HepG2 (cell line): ENCODE results near the gene MGAT4D. TPM values are rescaled to one million over a fixed set of nuclear protein-coding genes. Genes with fewer than 3 reads are reported as not detected.

Experiments
- AKNA ChIP-seq: sonication (generic); formaldehyde crosslinking; IDR thresholded peaks from 2 replicates; pipeline ENCODE4 v1.4.0; 2020; ENCODE audit warnings: missing genetic modification reagents, borderline replicate concordance
- ARID2 ChIP-seq: sonication (generic); formaldehyde crosslinking; IDR thresholded peaks from 2 replicates; pipeline ENCODE4 v1.8.1; 2022; ENCODE audit warnings: mild to moderate bottlenecking, missing genetic modification reagents, borderline replicate concordance
- CCDC6 ChIP-seq: sonication (generic); formaldehyde crosslinking; IDR thresholded peaks from 2 replicates; pipeline ENCODE4 v1.8.1; 2022; ENCODE audit warnings: mild to moderate bottlenecking, missing genetic modification reagents, moderate library complexity
- DDIT3 ChIP-seq: sonication (generic); formaldehyde crosslinking; IDR thresholded peaks from 2 replicates; pipeline ENCODE4 v1.4.0; 2020; ENCODE audit warnings: mild to moderate bottlenecking, missing genetic modification reagents
- FOXO1 ChIP-seq: sonication (generic); formaldehyde crosslinking; IDR thresholded peaks from 2 replicates; pipeline ENCODE4 v1.4.0; 2020; ENCODE audit warnings: missing genetic modification reagents
- IRX3 ChIP-seq: sonication (generic); formaldehyde crosslinking; IDR thresholded peaks from 2 replicates; pipeline ENCODE4 v1.8.1; 2023; ENCODE audit warnings: mild to moderate bottlenecking, low read depth, missing genetic modification reagents, borderline replicate concordance
- NFE2L2 ChIP-seq: fragments of 150-350 bp; IDR thresholded peaks from 2 replicates; pipeline ENCODE4 v1.6.1; 2014; ENCODE audit warnings: low read length
- NFRKB ChIP-seq: fragments of 450-650 bp; IDR thresholded peaks from 2 replicates; pipeline ENCODE4 v1.6.1; 2017
- POLR2G ChIP-seq: fragments of 200-400 bp; formaldehyde crosslinking; IDR thresholded peaks from 2 replicates; pipeline ENCODE4 v1.6.1; 2018; ENCODE audit warnings: mild to moderate bottlenecking, low read depth, low read length, moderate library complexity
- TEF ChIP-seq: sonication (generic); formaldehyde crosslinking; IDR thresholded peaks from 2 replicates; pipeline ENCODE4 v1.5.0; 2020; ENCODE audit warnings: missing genetic modification reagents
- ZBTB34 ChIP-seq: sonication (generic); formaldehyde crosslinking; IDR thresholded peaks from 2 replicates; pipeline ENCODE4 v1.8.0; 2022; ENCODE audit warnings: mild to moderate bottlenecking, missing genetic modification reagents
- ZBTB39 ChIP-seq: sonication (generic); formaldehyde crosslinking; IDR thresholded peaks from 2 replicates; pipeline ENCODE4 v1.5.0; 2020; ENCODE audit warnings: missing genetic modification reagents
- ZNF337 ChIP-seq: sonication (generic); formaldehyde crosslinking; IDR thresholded peaks from 2 replicates; pipeline ENCODE4 v1.5.1; 2020; ENCODE audit warnings: missing genetic modification reagents, low read depth, mild to moderate bottlenecking, borderline replicate concordance
- ZNF788 ChIP-seq: sonication (generic); formaldehyde crosslinking; IDR thresholded peaks from 2 replicates; pipeline ENCODE4 v1.5.0; 2020; ENCODE audit warnings: mild to moderate bottlenecking, missing genetic modification reagents, borderline replicate concordance
- ZNF850 ChIP-seq: sonication (generic); formaldehyde crosslinking; conservative IDR thresholded peaks from 2 replicates; pipeline ENCODE4 v1.9.0; 2021; ENCODE audit warnings: mild to moderate bottlenecking, missing genetic modification reagents
- polyA plus RNA-seq, 8 experiments: library from polyadenylated mRNA; depleted of rRNA in 3 of 8; stranded (reverse) in 7 of 8; unstranded in 1 of 8; fragments of >200 nt; fragmentation: Illumina TruSeq in 4 of 8; extraction: Trizol in 4 of 8; gene quantifications; 2 replicates each; pipeline versions ENCODE4 v1.2.1 to v1.2.3, GENCODE V29; 2011 to 2016; ENCODE audit warnings: low read depth in 4 of 8, missing spikeins in 1 of 8, mixed read lengths in 1 of 8; ENCODE audit not compliant: insufficient read depth in 1 of 8
- total RNA-seq, 5 experiments: library from RNA; depleted of rRNA; stranded (reverse); fragments of >200 nt; fragmentation: Illumina TruSeq; extraction: Trizol; gene quantifications; 2 replicates each; pipeline ENCODE4 v1.2.3, GENCODE V29; 2016; ENCODE audit warnings: low read depth in 1 of 5

Gene MGAT4D
- total and polyA plus RNA-seq, 2 of the 13 experiments (the other 11 are each of a cell fraction or from before 2014, with no cell fraction given) = not detected

- TF ChIP-seq DDIT3 (CRISPR knock-in tag) = no peak
- no peak for TF ChIP-seq ZBTB34 (CRISPR knock-in tag)
- no peak for TF ChIP-seq NFE2L2
- TF ChIP-seq ZNF850 (CRISPR knock-in tag) = peak; percentile 52; the same call in 1 of the 2 replicates
- no peak for TF ChIP-seq ZBTB39 (CRISPR knock-in tag)
- TF ChIP-seq ARID2 (CRISPR knock-in tag) = 0 out of 2 replicates have a peak, but pooled peaks have one; percentile 71
- no peak for TF ChIP-seq IRX3
- TF ChIP-seq ZNF788 (CRISPR knock-in tag) = no peak; the same call in 1 of the 2 replicates
- peak; percentile 57; the same call in 1 of the 2 replicates for TF ChIP-seq POLR2G
- no peak for TF ChIP-seq AKNA (CRISPR knock-in tag)
- TF ChIP-seq CCDC6 (CRISPR knock-in tag) = peak; percentile 12; the same call in 1 of the 2 replicates
- no peak for TF ChIP-seq ZNF337 (CRISPR knock-in tag)
- TF ChIP-seq TEF (CRISPR knock-in tag) = no peak
- TF ChIP-seq NFRKB = no peak
- TF ChIP-seq FOXO1 (CRISPR knock-in tag) = no peak; the same call in 1 of the 2 replicates
Measured at GRCh38 chr4:140427106-140427918, 70.8 kb downstream of the MGAT4D start, which contains the start of gene CLGN (continued).
